ENCODE measurements around the gene SYT15. TPM values are rescaled to one million over a fixed set of nuclear protein-coding genes. Genes with fewer than 3 reads are reported as not detected.
A peak's percentile ranks its signal among the peaks of the same experiment; 100 is the strongest.

Gene SYT15
- total RNA-seq, 4 donors from 2014 or later = 4.2 to 11.0 (median 6.9) TPM

DNA sequence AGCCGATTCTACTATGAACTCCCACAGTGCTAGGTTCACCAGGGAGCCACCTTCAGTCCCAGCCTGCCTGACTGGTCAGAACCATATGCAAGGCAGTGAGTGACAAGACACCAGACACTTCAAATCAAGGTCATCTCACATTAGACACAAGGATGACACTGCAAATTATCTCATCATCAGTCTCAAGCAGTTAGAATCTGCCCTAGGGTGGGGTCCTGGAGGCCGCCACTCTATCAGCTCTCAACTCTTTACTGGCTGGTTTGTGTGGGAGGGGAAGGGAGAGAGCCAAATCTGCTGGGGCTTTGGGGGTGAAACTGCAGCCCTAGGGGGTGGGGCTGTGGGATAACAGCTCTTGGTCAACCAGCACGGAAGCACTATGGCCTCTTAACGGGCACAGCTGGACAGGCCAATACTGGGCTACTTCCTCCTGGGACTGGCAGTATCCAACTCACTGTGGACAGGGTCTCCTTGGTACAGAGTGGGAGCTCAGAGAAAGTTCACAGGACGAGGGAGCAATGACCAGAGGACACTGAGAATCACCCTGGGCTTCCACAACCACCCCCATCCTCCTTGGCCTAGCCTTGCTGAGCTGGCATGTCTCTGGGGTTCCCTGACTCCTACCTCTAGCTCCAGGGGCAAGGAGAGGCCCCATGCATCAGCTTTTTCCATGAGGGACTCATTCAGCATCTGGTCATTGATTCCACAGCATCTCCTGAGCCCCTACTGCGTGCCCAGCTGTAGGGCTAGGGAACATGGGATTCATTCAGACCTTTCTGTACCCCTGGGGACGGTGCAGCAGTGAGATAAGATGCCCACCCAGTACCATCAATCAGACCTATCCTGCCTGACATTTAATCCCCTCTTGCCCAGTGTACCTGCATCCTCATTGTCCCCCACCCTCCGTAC, 27.9 kb upstream of the SYT15 start:
- H3K36me3 ChIP-seq = no peaks in the 10 kb centered on the region
- H3K9me3 ChIP-seq = no peaks in the 10 kb centered on the region
- 74 to 78% methylated on average over 8 of the region's 8 CpGs for WGBS, 2 donors
- DNase-seq (ENCODE audit: low spot score in 2 of 2) = no peak
- TF ChIP-seq, protein P1, sequence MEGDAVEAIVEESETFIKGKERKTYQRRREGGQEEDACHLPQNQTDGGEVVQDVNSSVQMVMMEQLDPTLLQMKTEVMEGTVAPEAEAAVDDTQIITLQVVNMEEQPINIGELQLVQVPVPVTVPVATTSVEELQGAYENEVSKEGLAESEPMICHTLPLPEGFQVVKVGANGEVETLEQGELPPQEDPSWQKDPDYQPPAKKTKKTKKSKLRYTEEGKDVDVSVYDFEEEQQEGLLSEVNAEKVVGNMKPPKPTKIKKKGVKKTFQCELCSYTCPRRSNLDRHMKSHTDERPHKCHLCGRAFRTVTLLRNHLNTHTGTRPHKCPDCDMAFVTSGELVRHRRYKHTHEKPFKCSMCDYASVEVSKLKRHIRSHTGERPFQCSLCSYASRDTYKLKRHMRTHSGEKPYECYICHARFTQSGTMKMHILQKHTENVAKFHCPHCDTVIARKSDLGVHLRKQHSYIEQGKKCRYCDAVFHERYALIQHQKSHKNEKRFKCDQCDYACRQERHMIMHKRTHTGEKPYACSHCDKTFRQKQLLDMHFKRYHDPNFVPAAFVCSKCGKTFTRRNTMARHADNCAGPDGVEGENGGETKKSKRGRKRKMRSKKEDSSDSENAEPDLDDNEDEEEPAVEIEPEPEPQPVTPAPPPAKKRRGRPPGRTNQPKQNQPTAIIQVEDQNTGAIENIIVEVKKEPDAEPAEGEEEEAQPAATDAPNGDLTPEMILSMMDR (IDR thresholded peaks at IDR 0.05) = no peak
- TF ChIP-seq EP300 (IDR thresholded peaks at IDR 0.05) (no peak), POLR2A (IDR thresholded peaks at IDR 0.05) (no peak)
- no peak overlapping the region for H3K4me3 ChIP-seq
- H3K4me1 ChIP-seq = peaks cover 0 to 6% (median 5%) of the 10 kb centered on the region in 4 donors
- no peak overlapping the region for H3K27ac ChIP-seq
- peaks cover 0 to 32% of the 10 kb centered on the region in 2 donors for H3K27me3 ChIP-seq

DNA sequence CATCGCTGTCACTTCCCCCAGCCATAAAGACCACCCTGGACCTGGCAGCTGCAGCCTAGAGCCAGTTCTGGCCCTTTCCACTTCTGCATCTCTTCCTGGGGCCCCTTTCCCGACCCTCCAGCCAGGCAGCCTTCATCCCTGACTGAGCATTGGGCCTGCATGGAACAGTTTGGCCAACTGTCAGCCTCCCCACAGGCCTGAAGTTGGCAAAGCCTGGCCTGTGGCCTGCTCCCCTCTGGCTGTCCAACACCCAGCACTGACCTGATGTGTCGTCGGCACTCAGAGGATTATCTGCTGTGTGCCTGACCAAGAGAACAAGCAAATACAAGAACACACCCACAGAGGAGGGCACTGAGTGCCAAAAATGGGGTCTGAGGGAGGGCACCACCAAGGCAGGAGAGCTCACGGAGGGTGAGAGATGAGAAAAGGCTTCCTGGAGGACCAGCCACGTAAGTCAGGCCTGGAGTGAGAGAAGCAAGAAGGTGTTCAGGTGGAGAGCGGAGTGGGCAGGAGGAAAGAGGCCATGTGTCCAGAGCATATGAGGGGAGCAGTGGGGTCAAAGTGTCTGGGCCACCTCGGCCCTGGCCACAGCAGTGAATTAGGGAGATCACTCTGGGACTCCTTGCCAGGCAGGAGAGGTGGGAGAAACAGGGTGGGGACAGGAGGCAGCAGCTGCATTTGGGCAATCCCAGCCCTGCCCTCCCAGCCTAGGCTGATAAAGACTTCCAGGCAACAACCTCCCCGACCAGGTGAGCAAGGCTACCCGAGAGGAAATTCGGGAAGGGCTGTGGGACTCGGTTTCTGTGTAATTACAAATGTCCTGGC, 27.0 kb upstream of the SYT15 start:
- no peak for TF ChIP-seq POLR2A (IDR thresholded peaks at IDR 0.05)
- TF ChIP-seq, protein P1 (IDR thresholded peaks at IDR 0.05) = no peak
- no peak for TF ChIP-seq EP300 (IDR thresholded peaks at IDR 0.05)
- WGBS, 2 donors = 84 to 91% methylated on average over 12 of the region's 12 CpGs
- H3K9me3 ChIP-seq = no peaks in the 10 kb centered on the region

DNA sequence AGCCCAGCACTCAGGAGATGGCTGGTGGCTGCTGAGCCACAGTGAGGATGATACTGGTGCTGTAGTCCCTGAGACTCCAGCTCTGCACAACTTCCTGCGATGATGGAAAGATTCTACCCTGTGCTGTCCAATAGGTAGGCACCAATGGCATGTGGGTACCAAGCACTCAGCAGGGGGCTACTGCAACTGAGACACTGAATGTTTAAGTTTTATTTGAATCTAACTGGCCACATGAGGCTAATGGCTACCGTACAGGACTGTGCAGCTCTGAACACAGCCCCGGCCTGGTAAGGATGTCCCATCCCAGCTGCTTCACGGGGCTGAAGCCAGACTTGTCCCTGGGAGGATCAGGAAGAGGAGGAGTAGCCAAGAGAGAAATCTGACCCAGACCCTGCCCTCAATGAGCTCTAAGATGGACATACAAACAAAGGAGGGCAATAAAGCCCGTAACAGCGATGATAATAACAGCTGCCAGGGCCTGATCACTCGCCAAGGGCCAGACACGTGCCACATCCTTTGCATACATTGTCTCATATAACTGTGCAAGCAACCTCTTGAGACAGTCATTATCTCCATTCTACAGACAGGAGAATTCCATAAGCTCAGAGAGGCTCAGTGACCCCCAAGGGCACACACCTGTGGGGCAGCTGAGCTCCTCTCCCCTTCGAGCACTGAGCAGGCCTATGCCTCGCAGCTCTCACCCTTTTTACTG, 26.2 kb upstream of the SYT15 start:
- Histone ChIP-seq H3K27me3 (peaks cover 0 to 46% of the 10 kb centered on the region in 2 donors), H3K27ac (no peak overlapping the region), H3K36me3 (no peaks in the 10 kb centered on the region), H3K4me3 (no peak overlapping the region), H3K9me3 (no peaks in the 10 kb centered on the region), H3K4me1 (peaks cover 0 to 16% (median 8%) of the 10 kb centered on the region in 4 donors)
- TF ChIP-seq POLR2A (IDR thresholded peaks at IDR 0.05) (no peak), EP300 (IDR thresholded peaks at IDR 0.05) (no peak)
- TF ChIP-seq, protein P1 (IDR thresholded peaks at IDR 0.05) = no peak
- peak in 1 of 2 donors; percentile 4 for DNase-seq (ENCODE audit: low spot score in 2 of 2)
- 83 to 85% methylated on average over 10 of the region's 10 CpGs for WGBS, 2 donors

More for the DNA sequence above, 27.0 kb upstream of the SYT15 start:
- H3K27ac ChIP-seq = no peak overlapping the region
- peak; percentile 4 to 11 for DNase-seq (ENCODE audit: low spot score in 2 of 2)
- H3K36me3 ChIP-seq = no peaks in the 10 kb centered on the region
- no peak overlapping the region for H3K4me3 ChIP-seq
- H3K27me3 ChIP-seq = peaks cover 0 to 39% of the 10 kb centered on the region in 2 donors
- H3K4me1 ChIP-seq = peaks cover 0 to 14% (median 8%) of the 10 kb centered on the region in 4 donors

DNA sequence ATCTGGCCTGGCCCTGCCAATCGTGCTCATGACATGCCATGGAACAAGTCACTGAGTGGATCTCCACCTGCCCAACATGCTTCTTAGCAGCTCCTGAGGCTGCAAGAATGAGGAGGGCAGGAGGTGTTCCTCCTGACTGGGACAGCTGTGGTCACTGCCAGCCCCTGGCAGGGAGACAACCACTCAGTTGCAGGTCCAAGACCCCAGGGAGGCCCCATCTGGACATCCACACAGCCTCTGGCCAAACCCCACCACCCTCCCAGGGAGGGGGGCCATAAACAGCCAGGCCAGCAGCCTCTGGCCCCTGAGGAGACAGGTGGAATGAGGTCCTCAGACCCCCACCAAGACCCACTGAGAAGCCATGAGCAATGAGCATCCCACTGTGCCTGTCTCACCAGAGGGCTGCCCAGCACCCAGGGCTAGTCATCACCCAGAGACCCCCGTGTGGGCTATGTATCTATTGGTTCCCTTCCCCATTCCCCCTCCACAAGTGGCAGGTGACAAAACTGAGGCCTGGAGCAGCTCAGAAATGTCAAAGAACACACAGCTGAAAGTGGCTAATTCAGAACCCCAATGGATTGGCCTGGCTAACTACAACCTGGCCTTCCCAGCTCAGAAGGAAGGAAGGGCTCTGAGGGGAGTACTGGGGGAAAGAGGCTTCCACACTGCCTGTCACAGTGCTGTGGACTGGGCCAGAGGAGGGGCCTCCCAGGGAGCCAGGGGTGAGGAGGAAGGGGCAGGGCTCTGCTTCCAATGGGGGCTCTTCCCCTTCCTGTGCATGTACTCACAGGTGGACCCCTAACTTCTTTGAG, 25.5 kb upstream of the SYT15 start:
- TF ChIP-seq POLR2A (IDR thresholded peaks at IDR 0.05) (peak in 1 of 2 donors; percentile 12), EP300 (IDR thresholded peaks at IDR 0.05) (no peak)
- TF ChIP-seq, protein P1 (IDR thresholded peaks at IDR 0.05) = no peak
- Histone ChIP-seq H3K4me3 (no peak overlapping the region), H3K4me1 (peaks cover 0 to 16% (median 8%) of the 10 kb centered on the region in 4 donors), H3K36me3 (no peaks in the 10 kb centered on the region), H3K27me3 (peaks cover 0 to 54% of the 10 kb centered on the region in 2 donors), H3K27ac (no peak overlapping the region), H3K9me3 (no peaks in the 10 kb centered on the region)
- peak; percentile 3 to 11 for DNase-seq (ENCODE audit: low spot score in 2 of 2)
- WGBS, 2 donors = 75 to 79% methylated on average over 2 of the region's 2 CpGs

Measured in tibial nerve (tissue), 4 donors.